H9 (cell line): ENCODE data around the gene UBE4B. TPM values are rescaled to one million over a fixed set of nuclear protein-coding genes. Genes with fewer than 3 reads are reported as not detected.

ENCODE experiments used
- DNase-seq: peaks from one replicate; pipeline ENCODE4 v3.0.0-alpha.2; 2017
- H2AFZ ChIP-seq: one replicate; pipeline ENCODE4 v1.6.1; 2013; ENCODE audit warnings: mild to moderate bottlenecking, low read length, control low read depth, moderate library complexity
- H2AK5ac ChIP-seq: 2 replicates; pipeline ENCODE4 v1.6.1; 2013; ENCODE audit warnings: low read length, control low read depth, mixed read lengths; ENCODE audit not compliant: insufficient read length
- H2BK120ac ChIP-seq: one replicate; pipeline ENCODE4 v1.6.1; 2013; ENCODE audit warnings: low read depth, mild to moderate bottlenecking, low read length, control low read depth, inconsistent platforms; ENCODE audit not compliant: poor library complexity, severe bottlenecking
- H2BK12ac ChIP-seq: 2 replicates; pipeline ENCODE4 v1.6.1; 2013; ENCODE audit warnings: low read length, control low read depth, mixed read lengths, low read depth; ENCODE audit not compliant: insufficient read length
- H2BK15ac ChIP-seq: 2 replicates; pipeline ENCODE4 v1.6.1; 2013; ENCODE audit warnings: low read depth, low read length, control low read depth
- H2BK20ac ChIP-seq: one replicate; pipeline ENCODE4 v1.6.1; 2013; ENCODE audit warnings: low read depth, mild to moderate bottlenecking, low read length, control low read depth, inconsistent platforms; ENCODE audit not compliant: poor library complexity, severe bottlenecking
- H2BK5ac ChIP-seq: 2 replicates; pipeline ENCODE4 v1.6.1; 2013; ENCODE audit warnings: low read length, control low read depth, mixed read lengths; ENCODE audit not compliant: insufficient read length
- H3K14ac ChIP-seq: 2 replicates; pipeline ENCODE4 v1.6.1; 2013; ENCODE audit warnings: low read length, control low read depth; ENCODE audit not compliant: insufficient read depth
- H3K18ac ChIP-seq: 2 replicates; pipeline ENCODE4 v1.6.1; 2013; ENCODE audit warnings: low read depth, mild to moderate bottlenecking, mixed read lengths, low read length, control low read depth; ENCODE audit not compliant: insufficient read length
- H3K23ac ChIP-seq: 2 replicates; pipeline ENCODE4 v1.6.1; 2013; ENCODE audit warnings: low read length, control low read depth, mixed read lengths, low read depth; ENCODE audit not compliant: insufficient read length
- H3K23me2 ChIP-seq: 2 replicates; pipeline ENCODE4 v1.6.1; 2013; ENCODE audit warnings: low read depth, mild to moderate bottlenecking, mixed read lengths, low read length, control low read depth; ENCODE audit not compliant: insufficient read length, poor library complexity, severe bottlenecking
- H3K27ac ChIP-seq: 2 replicates; pipeline ENCODE4 v1.5.1; 2013; ENCODE audit warnings: low read length, control low read depth, mixed read lengths, low read depth; ENCODE audit not compliant: insufficient read length
- H3K27me3 ChIP-seq: 2 replicates; pipeline ENCODE4 v1.6.1; 2013; ENCODE audit warnings: low read length, control low read depth, inconsistent platforms; ENCODE audit not compliant: insufficient read depth
- H3K4ac ChIP-seq: 2 replicates; pipeline ENCODE4 v1.6.1; 2013; ENCODE audit warnings: low read depth, mild to moderate bottlenecking, control low read depth, inconsistent platforms, low read length, moderate library complexity
- H3K4me1 ChIP-seq: 2 replicates; pipeline ENCODE4 v1.6.1; 2013; ENCODE audit warnings: low read length, control low read depth, inconsistent platforms; ENCODE audit not compliant: insufficient read depth
- H3K4me2 ChIP-seq: 2 replicates; pipeline ENCODE4 v1.6.1; 2013; ENCODE audit warnings: low read length, control low read depth, mixed read lengths; ENCODE audit not compliant: insufficient read length, insufficient read depth
- H3K56ac ChIP-seq: 2 replicates; pipeline ENCODE4 v1.6.1; 2013; ENCODE audit warnings: low read depth, mild to moderate bottlenecking, mixed read lengths, low read length, control low read depth; ENCODE audit not compliant: insufficient read length
- H3K79me1 ChIP-seq: 2 replicates; pipeline ENCODE4 v1.6.1; 2013; ENCODE audit warnings: low read depth, mild to moderate bottlenecking, moderate library complexity, low read length, control low read depth, inconsistent platforms; ENCODE audit not compliant: insufficient read depth, poor library complexity, severe bottlenecking
- H3K79me2 ChIP-seq: 2 replicates; pipeline ENCODE4 v1.6.1; 2013; ENCODE audit warnings: low read length, control low read depth, inconsistent platforms; ENCODE audit not compliant: insufficient read depth
- H3K9ac ChIP-seq: 2 replicates; pipeline ENCODE4 v1.6.1; 2013; ENCODE audit warnings: low read length, control low read depth, mixed read lengths; ENCODE audit not compliant: insufficient read length; ENCODE audit errors: extremely low read depth
- H3K9me3 ChIP-seq: one replicate; pipeline ENCODE4 v1.6.1; 2013; ENCODE audit warnings: low read depth, low read length, inconsistent platforms; ENCODE audit not compliant: control insufficient read depth
- H3T11ph ChIP-seq: one replicate; pipeline ENCODE4 v1.6.1; 2013; ENCODE audit warnings: mild to moderate bottlenecking, low read length, control low read depth, inconsistent platforms
- H4K20me1 ChIP-seq: one replicate; pipeline ENCODE4 v1.6.1; 2013; ENCODE audit not compliant: control insufficient read depth, insufficient read length, insufficient read depth
- H4K5ac ChIP-seq: 2 replicates; pipeline ENCODE4 v1.6.1; 2013; ENCODE audit warnings: low read depth, mild to moderate bottlenecking, mixed read lengths, low read length, control low read depth; ENCODE audit not compliant: insufficient read length
- H4K8ac ChIP-seq: replicated peaks from 2 replicates; pipeline ENCODE4 v1.6.1; 2013; ENCODE audit warnings: low read length, control low read depth, mixed read lengths, low read depth; ENCODE audit not compliant: insufficient read length
- H4K91ac ChIP-seq: 2 replicates; pipeline ENCODE4 v1.6.1; 2013; ENCODE audit warnings: low read depth, mild to moderate bottlenecking, moderate library complexity, mixed read lengths, low read length, control low read depth; ENCODE audit not compliant: insufficient read length
- H3K27ac Mint-ChIP-seq, 3 experiments: 2 replicates in 2 of 3; 3 replicates in 1 of 3; pipeline ENCODE4 v1.8.0; 2020 to 2021; ENCODE audit warnings: mixed read lengths in 3 of 3, mild to moderate bottlenecking in 1 of 3, moderate library complexity in 1 of 3
- H3K27me3 Mint-ChIP-seq: 2 replicates; pipeline ENCODE4 v1.8.0; 2021; ENCODE audit warnings: low read depth, mild to moderate bottlenecking, moderate library complexity, mixed read lengths
- H3K36me3 Mint-ChIP-seq, 3 experiments: 2 replicates in 2 of 3; 3 replicates in 1 of 3; pipeline ENCODE4 v1.8.0; 2020 to 2021; ENCODE audit warnings: low read depth in 3 of 3, mixed read lengths in 3 of 3; ENCODE audit not compliant: insufficient read depth in 1 of 3
- H3K4me1 Mint-ChIP-seq, 2 experiments: 2 replicates each; pipeline ENCODE4 v1.8.0; 2020; ENCODE audit warnings: mixed read lengths in 2 of 2
- H3K4me3 Mint-ChIP-seq, 2 experiments: 2 replicates in 1 of 2; 3 replicates in 1 of 2; pipeline ENCODE4 v1.8.0; 2020 to 2021; ENCODE audit warnings: mild to moderate bottlenecking in 2 of 2, mixed read lengths in 2 of 2, moderate library complexity in 1 of 2
- H3K9me3 Mint-ChIP-seq, 2 experiments: 2 replicates in 1 of 2; 3 replicates in 1 of 2; pipeline ENCODE4 v1.8.0; 2020; ENCODE audit warnings: mild to moderate bottlenecking in 2 of 2, mixed read lengths in 2 of 2, moderate library complexity in 1 of 2
- WGBS: extraction: QIAGEN DNeasy Blood & Tissue Kit; methylation state at CpG from one replicate; pipeline ENCODE4 v1.1.7; 2013; ENCODE audit warnings: missing lambda C conversion rate, low lambda C conversion rate, mixed read lengths; ENCODE audit not compliant: insufficient read length; ENCODE audit errors: extremely low coverage; 5-methylcytosine and 5-hydroxymethylcytosine counted together
- total RNA-seq: library from RNA; stranded (reverse); gene quantifications from 2 replicates; pipeline ENCODE4 v1.2.1, GENCODE V29; 2021
- TF ChIP-seq, protein P1 (sequence below): fragments of 200-600 bp; sonication (generic); conservative IDR thresholded peaks from 3 replicates; pipeline ENCODE4 v1.8.0; 2021; ENCODE audit warnings: antibody characterized with exemption, mild to moderate bottlenecking

The UBE4B gene
- total RNA-seq, 1 experiment from 2014 or later, result 67.6 TPM

GRCh38 chr1:10208537-10208936 is 175.8 kb downstream of the UBE4B start:
- H3K4me1 Mint-ChIP-seq, result peaks cover 18 to 25% of the 10 kb centered on the region in 2 experiments

More at GRCh38 chr1:10208537-10208936, 175.8 kb downstream of the UBE4B start:
- Mint-ChIP-seq H3K4me3 (no peak overlapping the region), H3K27me3 (no peaks in the 10 kb centered on the region), H3K9me3 (no peaks in the 10 kb centered on the region), H3K36me3 (no peaks in the 10 kb centered on the region; a peak in 1 of 7 replicates), H3K27ac (no peak overlapping the region)
- no peak for DNase-seq
- H3K4ac ChIP-seq, result no peak overlapping the region
- WGBS, result no CpG with 5 or more reads among the region's 11 CpGs
- no peak overlapping the region for H4K91ac ChIP-seq
- no peak overlapping the region for H3K23ac ChIP-seq
- no peak overlapping the region for H2BK15ac ChIP-seq
- H2BK5ac ChIP-seq, result no peak overlapping the region
- H4K8ac ChIP-seq, result no peak overlapping the region
- no peak overlapping the region for H3K27ac ChIP-seq
- no peaks in the 10 kb centered on the region for H3K27me3 ChIP-seq
- H2BK120ac ChIP-seq, result no peak overlapping the region
- H3K4me2 ChIP-seq, result no peak overlapping the region
- no peak overlapping the region for H2AK5ac ChIP-seq
- no peak overlapping the region for H3T11ph ChIP-seq
- no peak overlapping the region for H2BK12ac ChIP-seq
- no peak overlapping the region for H4K5ac ChIP-seq
- H3K79me1 ChIP-seq, result no peaks in the 10 kb centered on the region
- H3K9me3 ChIP-seq, result no peaks in the 10 kb centered on the region
- no peak overlapping the region for H3K18ac ChIP-seq
- TF ChIP-seq, protein P1, sequence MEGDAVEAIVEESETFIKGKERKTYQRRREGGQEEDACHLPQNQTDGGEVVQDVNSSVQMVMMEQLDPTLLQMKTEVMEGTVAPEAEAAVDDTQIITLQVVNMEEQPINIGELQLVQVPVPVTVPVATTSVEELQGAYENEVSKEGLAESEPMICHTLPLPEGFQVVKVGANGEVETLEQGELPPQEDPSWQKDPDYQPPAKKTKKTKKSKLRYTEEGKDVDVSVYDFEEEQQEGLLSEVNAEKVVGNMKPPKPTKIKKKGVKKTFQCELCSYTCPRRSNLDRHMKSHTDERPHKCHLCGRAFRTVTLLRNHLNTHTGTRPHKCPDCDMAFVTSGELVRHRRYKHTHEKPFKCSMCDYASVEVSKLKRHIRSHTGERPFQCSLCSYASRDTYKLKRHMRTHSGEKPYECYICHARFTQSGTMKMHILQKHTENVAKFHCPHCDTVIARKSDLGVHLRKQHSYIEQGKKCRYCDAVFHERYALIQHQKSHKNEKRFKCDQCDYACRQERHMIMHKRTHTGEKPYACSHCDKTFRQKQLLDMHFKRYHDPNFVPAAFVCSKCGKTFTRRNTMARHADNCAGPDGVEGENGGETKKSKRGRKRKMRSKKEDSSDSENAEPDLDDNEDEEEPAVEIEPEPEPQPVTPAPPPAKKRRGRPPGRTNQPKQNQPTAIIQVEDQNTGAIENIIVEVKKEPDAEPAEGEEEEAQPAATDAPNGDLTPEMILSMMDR, result no peak
- H3K23me2 ChIP-seq, result peaks cover 10% of the 10 kb centered on the region
- H4K20me1 ChIP-seq, result no peaks in the 10 kb centered on the region
- peaks cover 18% of the 10 kb centered on the region for H3K79me2 ChIP-seq
- H3K9ac ChIP-seq, result no peak overlapping the region
- no peak overlapping the region for H3K14ac ChIP-seq
- H2BK20ac ChIP-seq, result no peak overlapping the region
- H3K4me1 ChIP-seq, result no peaks in the 10 kb centered on the region; the same call in 1 of the 2 replicates
- H3K56ac ChIP-seq, result no peak overlapping the region
- no peak overlapping the region for H2AFZ ChIP-seq
